HG02763 (cell line): Measurements from ENCODE around the gene DNAJC8.
A peak's percentile ranks its signal among the peaks of the same experiment; 100 is the strongest.

ENCODE experiments used
- ATAC-seq: cut with Tn5 transposase; IDR thresholded peaks from one replicate; pipeline ENCODE4 v1.9.1; 2021; ENCODE audit warnings: mild to moderate bottlenecking, moderate library complexity; ENCODE audit not compliant: unreplicated experiment

Gene DNAJC8

DNA sequence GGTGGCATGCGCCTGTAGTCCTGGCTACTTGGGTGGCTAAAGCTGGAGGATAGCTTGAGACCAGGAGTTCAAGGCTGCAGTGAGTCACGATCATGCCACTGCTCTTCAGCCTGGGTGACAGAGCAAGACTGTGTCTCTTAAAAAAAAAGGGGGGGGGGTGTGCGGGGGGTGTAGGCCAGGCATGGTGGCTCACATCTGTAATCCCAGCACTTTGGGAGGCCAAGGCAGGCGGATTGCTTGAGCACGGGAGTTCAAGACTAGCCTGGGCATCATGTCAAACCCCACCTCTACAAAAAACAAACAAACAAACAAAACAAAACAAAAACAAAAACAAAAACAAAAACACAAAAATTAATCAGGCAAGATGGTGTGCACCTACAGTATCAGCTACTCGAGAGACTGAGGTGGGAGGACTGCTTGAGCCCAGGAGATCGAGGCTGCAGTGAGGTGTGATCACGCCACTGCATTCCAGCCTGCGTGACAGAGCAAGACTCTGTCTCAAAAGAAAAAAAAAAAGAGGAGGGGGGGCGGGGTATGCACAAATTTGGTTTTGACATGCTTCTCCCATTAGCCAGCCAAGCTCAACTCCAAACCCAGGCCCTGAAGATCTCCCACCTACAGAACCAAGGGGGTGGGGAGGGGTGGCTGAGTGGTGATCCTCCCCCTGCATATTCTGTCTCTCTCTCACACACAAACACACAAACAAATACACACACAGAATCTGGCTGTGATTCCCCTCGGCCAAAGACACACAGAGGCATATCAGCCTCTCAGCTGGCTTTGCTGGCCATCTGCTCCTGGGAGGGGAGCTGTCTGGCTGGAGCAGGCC lies 59.5 kb downstream of the DNAJC8 start:
- no peak for ATAC-seq

GRCh38 chr1:28172713-28173150 lies 60.1 kb downstream of the DNAJC8 start:
- peak; percentile 72 for ATAC-seq

DNA sequence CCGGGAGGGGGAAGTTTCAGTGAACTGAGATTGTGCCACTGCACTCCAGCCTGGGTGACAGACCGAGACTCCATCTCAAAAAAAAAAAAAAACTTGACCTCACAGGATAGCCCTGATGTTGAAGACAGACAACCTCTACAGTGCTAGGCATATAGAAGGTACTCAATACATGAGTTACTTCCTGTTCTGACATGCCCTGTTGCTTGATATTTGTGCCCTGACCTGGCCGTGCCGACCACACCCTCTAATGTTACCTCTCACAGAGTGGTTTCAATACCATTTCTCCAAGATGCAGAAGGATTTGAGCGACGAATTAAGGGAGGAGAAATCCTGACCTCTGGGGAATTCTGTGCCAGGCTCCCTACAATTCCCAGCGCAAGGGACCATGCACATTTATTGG lies 61.6 kb downstream of the DNAJC8 start:
- no peak for ATAC-seq

DNA sequence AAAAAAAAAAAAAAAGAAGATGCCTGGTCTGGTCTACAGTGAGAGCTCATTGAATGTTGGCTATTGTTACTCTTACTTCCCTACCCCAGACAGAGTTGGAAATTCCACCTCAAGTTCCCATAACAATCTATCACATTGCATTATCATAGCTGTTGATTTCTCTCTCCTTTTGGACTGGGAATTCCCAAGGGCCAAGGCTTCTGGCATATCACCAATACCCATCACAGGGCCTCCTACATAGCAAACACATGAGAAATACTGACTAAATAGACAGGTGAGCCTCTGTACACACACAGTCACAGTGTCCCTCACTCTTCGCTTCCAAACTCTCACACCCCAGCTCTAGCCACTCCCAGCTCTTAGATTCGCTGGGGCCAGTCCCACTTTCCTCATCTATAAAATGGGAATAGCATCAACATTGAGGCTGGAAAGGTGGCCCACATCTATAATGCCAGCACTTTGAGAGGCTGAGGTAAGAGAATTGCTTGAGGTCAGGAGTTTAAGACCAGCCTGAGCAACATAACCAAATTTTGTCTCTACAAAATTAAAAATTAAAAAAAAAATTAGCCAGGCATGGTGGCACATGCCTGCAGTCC lies 62.7 kb downstream of the DNAJC8 start:
- ATAC-seq, result no peak

DNA sequence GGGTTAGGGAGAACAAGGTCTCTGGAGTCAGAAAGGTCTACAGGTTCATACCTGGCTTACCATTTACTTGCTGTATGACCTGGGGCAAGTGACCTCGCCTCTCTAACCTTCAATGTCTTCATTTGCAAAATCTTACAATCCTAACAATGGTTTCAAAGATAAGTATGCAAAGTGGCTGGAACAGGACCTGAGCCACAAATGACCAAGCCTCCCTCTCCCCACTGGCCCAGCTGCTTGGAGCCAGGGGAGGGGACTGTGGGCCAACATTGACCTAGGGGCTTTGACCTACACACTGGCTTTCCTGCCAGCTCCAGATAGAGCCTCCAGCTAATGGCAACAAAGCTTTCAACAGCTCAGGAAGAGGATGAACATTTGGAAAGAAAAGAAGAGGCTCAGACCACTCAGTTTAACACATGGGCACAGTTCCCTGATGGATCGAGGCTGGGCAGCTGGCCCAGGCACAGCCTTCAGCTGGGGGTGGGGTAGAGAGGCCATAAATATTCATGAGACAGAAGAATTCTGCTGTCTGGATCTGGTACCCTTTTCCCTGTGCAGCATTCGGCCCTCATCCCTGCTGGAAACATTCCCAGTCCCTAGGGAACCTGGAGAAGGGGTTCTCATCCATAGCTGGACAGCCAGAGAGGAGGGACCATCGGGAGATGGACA lies 69.2 kb downstream of the DNAJC8 start:
- no peak for ATAC-seq

DNA sequence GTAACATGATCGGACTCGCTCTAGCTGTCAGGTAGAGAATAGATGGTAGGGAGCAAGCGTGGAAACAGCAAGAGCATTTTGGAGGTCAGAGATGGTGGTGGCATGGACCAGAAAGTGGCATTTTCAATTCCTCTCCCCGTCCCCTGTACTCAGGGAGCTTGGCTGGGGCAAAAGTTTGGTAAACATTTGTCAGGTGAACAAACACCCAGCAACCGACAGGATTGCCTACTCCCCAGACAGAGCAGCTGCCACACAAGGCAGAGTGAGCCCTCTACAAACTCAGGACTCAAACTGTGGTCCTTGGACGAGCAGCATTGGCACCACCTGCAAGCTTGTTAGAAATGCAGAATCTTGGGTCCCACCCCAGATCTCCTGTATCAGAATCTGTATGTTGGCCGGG lies 70.7 kb downstream of the DNAJC8 start:
- ATAC-seq, result no peak

GRCh38 chr1:28161751-28162150 lies 71.1 kb downstream of the DNAJC8 start:
- no peak for ATAC-seq

GRCh38 chr1:28160782-28161266 lies 72.0 kb downstream of the DNAJC8 start:
- no peak for ATAC-seq

DNA sequence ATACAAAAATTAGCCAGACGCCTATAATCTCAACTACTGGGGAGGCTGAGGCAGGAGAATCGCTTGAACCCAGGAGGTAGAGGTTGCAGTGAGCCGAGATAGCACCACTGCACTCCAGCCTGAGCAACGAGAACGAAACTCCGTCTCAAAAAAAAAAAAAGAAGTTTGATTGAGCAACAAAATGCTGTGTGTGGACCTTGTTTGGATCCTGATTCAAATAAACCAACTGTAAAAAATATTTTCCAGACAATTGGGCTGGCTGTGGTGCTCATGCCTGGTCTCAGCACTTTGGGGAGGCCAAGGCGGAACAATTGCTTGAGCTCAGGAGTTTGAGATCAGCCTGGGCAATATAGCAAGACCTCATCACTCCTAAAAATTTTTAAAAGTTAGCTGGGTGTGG lies 73.1 kb downstream of the DNAJC8 start:
- ATAC-seq, result no peak

- no peak for ATAC-seq
These were observed 73.6 kb downstream of the DNAJC8 start for GRCh38 chr1:28159243-28159642.

- no peak for ATAC-seq
These were observed 74.9 kb downstream of the DNAJC8 start for GRCh38 chr1:28157894-28158293.

- no peak for ATAC-seq
These were observed 76.0 kb downstream of the DNAJC8 start for GRCh38 chr1:28156821-28157220.

- ATAC-seq, result no peak
These were observed 77.2 kb downstream of the DNAJC8 start for GRCh38 chr1:28155628-28156027.

- no peak for ATAC-seq
These were observed 78.7 kb downstream of the DNAJC8 start for GRCh38 chr1:28154078-28154594.
